Aorta (tissue), 5 donors: ENCODE results near the gene GSC2. TPM values are rescaled to one million over a fixed set of nuclear protein-coding genes. Genes with fewer than 3 reads are reported as not detected.

Source experiments
- ATAC-seq: fragments of 200-7000 bp; cut with Tn5 transposase; one replicate; pipeline ENCODE4 v1.9.1; 2022; ENCODE audit warnings: moderate library complexity; ENCODE audit not compliant: low FRiP score
- DNase-seq, 2 donors: peaks; one replicate each; pipeline ENCODE4 v3.0.0-alpha.2; 2020
- H3K27ac ChIP-seq, 2 donors: one replicate each; pipeline ENCODE4 v1.5.1; 2013; ENCODE audit warnings: low read length in 2 of 2, mild to moderate bottlenecking in 2 of 2, moderate library complexity in 2 of 2, control low read depth in 1 of 2, inconsistent platforms in 1 of 2, low read depth in 1 of 2
- H3K27me3 ChIP-seq, 2 donors: one replicate each; pipeline ENCODE4 v1.6.1; 2013; ENCODE audit warnings: control low read depth in 1 of 2, low read length in 1 of 2, mild to moderate bottlenecking in 1 of 2, moderate library complexity in 1 of 2; ENCODE audit not compliant: insufficient read depth in 2 of 2, control insufficient read depth in 1 of 2
- H3K36me3 ChIP-seq, 2 donors: one replicate each; pipeline ENCODE4 v1.6.1; 2013; ENCODE audit warnings: control low read depth in 1 of 2, low read length in 1 of 2, mild to moderate bottlenecking in 1 of 2; ENCODE audit not compliant: insufficient read depth in 2 of 2, control insufficient read depth in 1 of 2
- H3K4me1 ChIP-seq, 2 donors: one replicate each; pipeline ENCODE4 v1.6.1; 2013; ENCODE audit warnings: low read length in 2 of 2, control low read depth in 1 of 2, mild to moderate bottlenecking in 1 of 2, moderate library complexity in 1 of 2; ENCODE audit not compliant: insufficient read depth in 2 of 2, control insufficient read depth in 1 of 2
- H3K4me3 ChIP-seq, 2 donors: one replicate each; pipeline ENCODE4 v1.5.1; 2013; ENCODE audit warnings: low read length in 2 of 2, control low read depth in 1 of 2, mild to moderate bottlenecking in 1 of 2
- H3K9me3 ChIP-seq: one replicate; pipeline ENCODE4 v1.6.1; 2013; ENCODE audit warnings: mild to moderate bottlenecking, low read length; ENCODE audit not compliant: control insufficient read depth
- WGBS, 2 donors: extraction: QIAGEN DNeasy Blood & Tissue Kit; methylation state at CpG; one replicate each; pipeline ENCODE4 v1.1.7; 2013; 5-methylcytosine and 5-hydroxymethylcytosine counted together
- intact Hi-C, 2 donors: fragments of 100-400 bp; cut with DNase I; formaldehyde crosslinking; loops; one replicate each; pipeline versions ENCODE4 v1.14.2 to v1.15.0; 2022
- polyA plus RNA-seq, 2 donors: library from polyadenylated mRNA; stranded (reverse); fragments of 200-250 nt; gene quantifications; one replicate each; pipeline ENCODE4 v1.2.3, GENCODE V29; 2013
- total RNA-seq, 2 donors: library from RNA; stranded (reverse); fragmentation: NEBNext Ultra II Directional; extraction: Animal tissue kit (Norgen Biotek cat#: 25700); gene quantifications; one replicate each; pipeline ENCODE4 v1.2.1, GENCODE V29; 2021
- donor health status: healthy with polysubstance abuse.
- donor health status: Bipolar disorder and iron deficiency.
- donor health status: DM: no; HTN: no; CAD: no.
- donor health status: DM: no; HTN: no; CAD: no.
- donor health status: DM: yes; HTN: yes; CAD: no.

Gene GSC2
- total and polyA plus RNA-seq, 4 donors, result not detected

DNA sequence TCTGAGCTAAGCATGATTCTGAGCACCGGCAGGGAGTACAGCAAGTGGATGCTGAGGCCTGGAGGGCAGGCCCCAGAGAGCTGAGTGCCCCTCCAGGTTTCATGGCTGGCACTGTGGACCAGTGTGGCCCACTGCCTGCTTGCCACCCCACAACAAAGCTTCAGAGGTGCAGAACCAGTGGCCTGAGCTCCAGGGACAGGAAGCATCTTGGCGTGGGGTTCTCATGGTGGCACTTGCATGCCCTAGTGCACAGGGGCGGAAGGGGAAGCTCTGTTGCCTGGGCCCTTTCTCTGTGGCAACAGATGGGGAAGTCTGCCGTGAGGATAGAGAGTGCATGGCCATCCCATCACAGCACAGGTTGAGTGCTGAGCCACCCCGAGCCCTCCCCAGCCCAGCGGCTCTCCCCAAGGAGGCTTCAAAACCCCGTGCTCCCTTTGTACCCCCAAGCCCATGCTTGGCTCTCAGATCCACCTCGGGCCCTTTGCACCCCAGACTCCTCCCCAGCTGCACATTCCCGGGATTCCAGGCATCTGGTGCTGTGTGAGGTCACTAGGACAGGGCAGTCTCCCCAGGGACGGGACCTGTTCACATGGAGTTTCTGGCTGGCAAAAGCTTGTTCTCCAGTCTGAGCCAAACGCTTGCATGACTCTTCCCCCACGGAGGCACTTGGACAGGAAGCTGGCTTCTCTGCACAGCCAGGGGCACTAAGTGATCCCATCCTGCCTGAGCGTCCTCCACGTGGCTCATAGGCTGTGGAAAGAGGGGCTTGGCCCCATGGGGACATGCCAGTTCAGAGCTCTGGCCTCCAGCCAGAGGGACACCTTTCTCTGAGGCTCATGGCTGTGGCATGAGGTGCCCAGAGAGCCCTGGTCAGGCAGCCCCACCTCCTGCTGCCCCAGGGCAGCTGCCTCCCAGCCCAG lies 24.3 kb upstream of the GSC2 start:
- peak; percentile 67 to 88 for DNase-seq
- Histone ChIP-seq H3K27me3 (no peaks in the 10 kb centered on the region), H3K36me3 (no peaks in the 10 kb centered on the region), H3K27ac (peak overlapping the region in 1 of 2 donors; percentile 30), H3K4me1 (no peaks in the 10 kb centered on the region), H3K9me3 (no peaks in the 10 kb centered on the region), H3K4me3 (no peak overlapping the region)
- no peak for ATAC-seq
- 27 to 28% methylated on average over 14 of the region's 14 CpGs for WGBS, 2 donors
- intact Hi-C loops, result loop anchor here (5.0 kb wide), 3 partner anchors 258 to 958 kb away; partner anchors contain the start of genes HIRA (in 1 of the 2), MRPL40 (in 1 of the 2) and ZDHHC8 (in 1 of the 2)

DNA sequence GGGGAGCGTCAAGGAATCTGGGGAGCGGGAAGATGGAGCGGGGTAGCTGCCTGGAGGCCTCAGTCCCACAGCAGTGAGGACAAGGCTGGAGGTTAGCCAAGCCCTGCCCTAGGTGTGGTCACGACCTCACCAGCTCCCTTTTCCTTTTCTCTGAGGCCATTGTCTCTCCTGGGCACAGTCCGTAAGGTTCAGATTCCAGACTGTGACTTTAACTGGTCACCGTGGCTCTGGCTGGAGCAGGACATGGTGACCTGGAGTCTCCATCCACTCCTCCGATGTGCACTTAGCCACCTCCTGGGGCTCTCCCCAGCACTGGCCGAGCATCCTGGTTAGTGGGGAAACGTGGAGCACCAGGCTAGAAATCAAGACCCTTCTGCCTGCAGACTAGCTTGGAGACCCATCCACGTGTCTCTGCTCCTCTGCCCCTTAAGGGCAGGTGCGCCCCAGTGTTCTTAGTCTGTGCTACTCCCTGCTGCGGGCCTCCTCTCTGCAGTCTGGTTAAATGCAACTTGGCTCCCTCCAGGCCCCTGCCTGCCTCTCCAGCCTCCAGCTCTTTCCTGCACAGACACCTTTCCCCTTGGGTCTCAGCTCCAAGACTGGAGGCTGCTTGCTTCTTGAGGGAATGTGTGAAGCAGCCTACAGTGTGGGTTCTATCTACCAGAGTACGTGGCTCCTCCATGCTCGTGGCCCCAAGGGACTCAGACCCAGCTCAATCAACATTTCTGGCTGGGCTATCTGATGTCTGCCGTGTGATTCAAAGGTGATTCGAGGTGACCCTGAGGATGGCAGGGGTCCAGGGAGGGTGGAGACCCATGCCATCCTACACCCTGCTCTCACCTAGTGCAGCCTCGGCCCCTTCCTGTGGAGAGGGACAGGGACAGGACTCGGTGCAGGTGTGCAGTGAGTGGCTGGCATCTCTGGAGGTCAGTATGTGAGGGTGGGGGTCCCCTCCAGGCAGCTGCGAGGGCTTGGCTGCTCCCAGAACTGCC lies 23.2 kb upstream of the GSC2 start:
- Histone ChIP-seq H3K27ac (no peak overlapping the region), H3K9me3 (no peaks in the 10 kb centered on the region), H3K36me3 (no peaks in the 10 kb centered on the region), H3K4me3 (no peak overlapping the region), H3K27me3 (no peaks in the 10 kb centered on the region), H3K4me1 (no peaks in the 10 kb centered on the region)
- 69 to 74% methylated on average over 19 of the region's 19 CpGs for WGBS, 2 donors
- DNase-seq, result peak in 1 of 2 donors; percentile 74
- ATAC-seq, result no peak
- intact Hi-C loops, result no loop called here

DNA sequence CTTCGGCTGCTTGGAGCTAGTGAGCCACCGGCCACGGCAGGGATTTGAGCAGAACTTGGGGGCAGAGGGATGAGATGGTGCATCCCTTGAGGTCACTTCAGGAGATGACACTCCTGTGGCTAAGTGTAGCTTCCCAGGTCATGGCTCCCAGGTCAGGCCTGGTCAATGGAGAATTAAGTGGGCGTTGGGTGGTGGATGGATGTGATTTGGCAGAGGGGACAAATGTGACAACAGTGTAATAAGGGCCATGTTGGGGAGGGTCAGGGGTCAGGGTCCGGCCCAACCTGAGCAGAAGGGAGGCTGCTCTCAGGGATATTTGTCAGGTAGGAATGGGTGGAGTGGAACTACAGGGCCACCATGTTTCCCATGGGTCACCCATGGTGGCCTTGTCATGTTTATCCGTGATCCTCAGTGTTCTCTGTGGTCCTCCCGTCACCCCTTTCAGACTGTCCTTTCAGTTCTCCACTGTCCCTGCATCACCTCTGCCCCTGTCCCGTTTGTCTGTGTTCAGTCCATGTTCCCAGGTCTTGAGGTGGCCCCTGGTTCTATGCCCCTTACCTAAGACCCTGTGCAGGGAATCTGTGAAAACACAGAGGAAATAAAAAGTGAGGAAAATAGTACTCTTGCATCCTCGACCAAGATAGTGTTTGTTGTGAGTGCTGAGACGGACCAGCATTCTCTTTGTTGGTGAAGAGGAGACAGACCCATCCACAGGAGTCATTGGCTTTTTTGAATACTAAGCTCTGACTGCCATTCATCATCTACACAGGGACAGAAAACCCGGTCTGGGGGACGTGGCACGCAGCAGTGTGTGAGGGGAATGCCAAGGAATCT lies 22.3 kb upstream of the GSC2 start:
- no peaks in the 10 kb centered on the region for H3K4me1 ChIP-seq
- peak overlapping the region in 1 of 2 donors; percentile 87 for H3K4me3 ChIP-seq
- no peak for DNase-seq
- H3K9me3 ChIP-seq, result no peaks in the 10 kb centered on the region
- no peak for ATAC-seq
- no peaks in the 10 kb centered on the region for H3K27me3 ChIP-seq
- WGBS, 2 donors, result 36 to 41% methylated on average over 13 of the region's 13 CpGs
- no peaks in the 10 kb centered on the region for H3K36me3 ChIP-seq
- intact Hi-C loops, result no loop called here
- H3K27ac ChIP-seq, result no peak overlapping the region

DNA sequence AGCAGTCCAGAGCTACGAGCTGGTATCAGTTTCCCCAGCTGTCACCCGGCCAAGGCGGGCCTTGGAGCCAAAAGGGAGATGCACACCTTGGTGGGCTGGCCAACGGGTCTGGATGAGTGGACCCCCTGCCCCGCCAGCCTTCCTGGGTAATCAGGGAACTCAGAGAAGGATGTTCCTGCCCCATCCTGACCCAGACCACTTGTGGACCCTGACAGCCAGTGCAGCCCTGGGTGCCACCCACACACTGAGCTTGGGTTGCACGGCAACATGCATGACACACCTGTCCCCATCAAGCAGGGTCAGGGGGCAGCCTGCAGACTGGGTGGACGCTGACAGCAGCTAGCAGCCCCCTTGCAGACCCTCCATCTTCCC lies 19.8 kb upstream of the GSC2 start:
- DNase-seq, result no peak
- H3K27ac ChIP-seq, result no peak overlapping the region
- intact Hi-C loops, result no loop called here
- H3K27me3 ChIP-seq, result no peaks in the 10 kb centered on the region
- no peaks in the 10 kb centered on the region for H3K36me3 ChIP-seq
- H3K4me1 ChIP-seq, result no peaks in the 10 kb centered on the region
- no peak overlapping the region for H3K4me3 ChIP-seq
- ATAC-seq, result no peak
- H3K9me3 ChIP-seq, result no peaks in the 10 kb centered on the region
- 50 to 51% methylated on average over 7 of the region's 7 CpGs for WGBS, 2 donors

DNA sequence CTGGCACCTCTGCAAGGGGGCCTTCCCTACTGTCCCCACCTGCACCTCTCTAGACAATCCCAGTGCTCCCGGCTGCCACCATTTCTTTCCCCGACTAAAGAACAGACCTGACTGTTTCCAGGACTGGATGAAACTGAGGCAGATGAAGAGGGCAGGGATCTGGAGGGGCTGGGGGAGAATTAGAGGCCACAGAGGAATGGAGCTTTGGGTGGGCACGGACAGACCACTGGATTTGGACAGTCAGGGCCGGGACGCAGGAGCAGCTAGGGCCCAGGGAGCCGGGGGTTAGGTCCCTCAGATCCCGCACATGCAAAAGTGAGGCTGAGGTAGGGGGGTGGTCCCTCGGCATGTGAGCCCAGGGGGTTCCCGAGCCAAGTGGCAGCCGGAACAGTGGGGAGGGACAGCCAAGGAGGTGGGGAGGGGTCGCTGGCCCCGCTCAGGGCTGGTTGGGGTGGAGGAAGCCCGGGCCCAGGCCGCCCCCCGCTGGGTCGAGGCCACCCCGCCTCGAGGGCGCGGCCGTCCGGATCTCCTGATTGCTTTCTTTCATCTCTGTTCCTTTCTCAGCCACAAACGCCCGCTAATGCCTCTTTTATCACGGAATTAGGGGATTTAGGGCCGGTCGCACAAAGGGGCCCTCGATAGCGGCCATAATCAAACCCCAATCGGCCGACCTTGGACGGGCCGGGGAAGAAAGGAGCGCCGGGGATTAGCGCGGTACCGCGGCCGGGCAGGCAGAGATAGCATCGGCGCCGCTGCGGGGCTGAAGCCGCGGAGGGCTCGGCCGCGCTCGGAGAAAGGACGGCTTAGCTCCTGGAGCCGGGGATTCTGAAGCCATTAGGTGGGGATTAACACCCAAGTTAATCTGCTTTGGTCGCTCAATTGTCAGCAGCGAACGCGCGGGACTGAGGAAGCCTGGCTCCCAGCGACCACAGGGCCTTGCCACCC lies 19.2 kb upstream of the GSC2 start:
- DNase-seq, result no peak
- no peaks in the 10 kb centered on the region for H3K4me1 ChIP-seq
- H3K9me3 ChIP-seq, result no peaks in the 10 kb centered on the region
- H3K27ac ChIP-seq, result no peak overlapping the region
- H3K27me3 ChIP-seq, result no peaks in the 10 kb centered on the region
- H3K4me3 ChIP-seq, result no peak overlapping the region
- ATAC-seq, result no peak
- 7 to 8% methylated on average over 55 to 58 of the region's 58 CpGs for WGBS, 2 donors
- intact Hi-C loops, result no loop called here
- no peaks in the 10 kb centered on the region for H3K36me3 ChIP-seq

DNA sequence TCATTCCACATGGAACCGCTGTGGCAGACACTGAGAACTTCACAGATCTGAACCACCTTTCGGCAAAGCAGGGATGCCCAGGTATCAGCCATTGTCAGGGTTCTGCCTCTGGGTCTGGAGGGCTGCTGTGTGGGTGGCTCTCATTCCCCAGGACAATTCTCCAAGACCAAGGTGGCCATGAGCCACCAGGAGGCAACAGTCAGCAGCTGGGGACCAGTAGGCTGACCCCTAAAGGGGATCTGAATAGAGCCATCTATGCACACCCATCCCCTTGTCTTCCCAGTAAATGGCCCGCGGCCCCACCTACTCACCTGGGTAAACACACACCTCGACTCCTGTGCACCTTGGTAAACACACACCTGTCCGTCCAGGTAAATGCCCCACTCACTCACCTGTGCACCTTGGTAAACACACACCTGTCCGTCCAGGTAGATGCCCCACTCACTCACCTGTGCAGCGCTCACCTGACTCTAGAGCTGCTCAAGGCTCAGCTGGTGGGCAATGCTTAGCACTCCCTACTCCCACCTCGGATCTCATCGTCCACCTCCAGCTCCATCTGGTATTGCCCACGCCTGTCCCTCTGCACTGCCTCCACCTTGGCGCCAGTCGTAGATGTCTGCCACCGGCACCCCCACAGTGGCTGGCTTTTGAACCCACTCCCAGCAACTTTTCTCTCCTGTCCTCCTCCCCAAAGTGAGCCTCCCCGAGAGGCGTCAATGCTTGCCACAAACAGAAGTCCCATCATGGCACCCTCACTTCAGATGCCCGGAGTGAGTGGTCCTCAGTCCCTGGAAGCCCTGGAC lies 18.2 kb upstream of the GSC2 start:
- Histone ChIP-seq H3K27ac (no peak overlapping the region), H3K36me3 (no peaks in the 10 kb centered on the region), H3K27me3 (no peaks in the 10 kb centered on the region), H3K4me1 (no peaks in the 10 kb centered on the region), H3K9me3 (no peaks in the 10 kb centered on the region), H3K4me3 (no peak overlapping the region)
- intact Hi-C loops, result no loop called here
- WGBS, 2 donors, result 68 to 70% methylated on average over 16 to 17 of the region's 17 CpGs
- DNase-seq, result no peak
- no peak for ATAC-seq
